Islet precursor cell (in vitro differentiated cells): ENCODE measurements around the gene NRTN.
A peak's percentile ranks its signal among the peaks of the same experiment; 100 is the strongest.
"Not testable (repeated sequence)": the region's sequence is repeated elsewhere in the genome, so short reads cannot be mapped to it uniquely, and the experiment has no call there.

Experiments used
- DNase-seq: peaks from one replicate; pipeline ENCODE4 v3.0.0-alpha.2; 2018

Gene NRTN

GRCh38 chr19:5804516-5805461, at the start of gene NRTN:
TSS of gene NRTN (plus strand) at chr19:5805067. CDS start at chr19:5824166, 19,099 bp downstream.
- peak; percentile 68 for DNase-seq

- DNase-seq, result no peak
Measured at GRCh38 chr19:5762608-5763217, 42.2 kb upstream of the NRTN start.

GRCh38 chr19:5765220-5765619, 39.6 kb upstream of the NRTN start:
- no peak for DNase-seq

- no peak for DNase-seq
Measured at GRCh38 chr19:5767949-5768348, 36.9 kb upstream of the NRTN start.

- DNase-seq, result no peak
Measured at GRCh38 chr19:5772416-5772815, 32.5 kb upstream of the NRTN start.

GRCh38 chr19:5773276-5773675, 31.6 kb upstream of the NRTN start:
- no peak for DNase-seq

- no peak for DNase-seq
Measured at GRCh38 chr19:5774921-5775320, 29.9 kb upstream of the NRTN start.

- DNase-seq, result no peak
Measured at GRCh38 chr19:5775668-5776309, 29.1 kb upstream of the NRTN start.

- DNase-seq, result no peak
Measured at GRCh38 chr19:5778402-5778801, 26.5 kb upstream of the NRTN start.

- not testable (repeated sequence) for DNase-seq
Measured at GRCh38 chr19:5780916-5781315, 24.0 kb upstream of the NRTN start.

- DNase-seq, result no peak
Measured at GRCh38 chr19:5782322-5782721, 22.5 kb upstream of the NRTN start.

GRCh38 chr19:5782945-5783919, 21.6 kb upstream of the NRTN start:
- DNase-seq, result no peak

- no peak for DNase-seq
Measured at GRCh38 chr19:5784581-5785147, 20.2 kb upstream of the NRTN start, which contains the start of gene PRR22. TSS of gene PRR22 (minus strand) at chr19:5784746. CDS start at chr19:5784660, 86 bp downstream.

- DNase-seq, result no peak
Measured at GRCh38 chr19:5785423-5785822, 19.4 kb upstream of the NRTN start.

GRCh38 chr19:5786593-5787408, 18.1 kb upstream of the NRTN start:
- no peak for DNase-seq

GRCh38 chr19:5787409-5788182, 17.3 kb upstream of the NRTN start:
- DNase-seq, result no peak

- DNase-seq, result no peak
Measured at GRCh38 chr19:5788422-5788821, 16.4 kb upstream of the NRTN start.

- DNase-seq, result no peak
Measured at GRCh38 chr19:5789351-5789761, 15.5 kb upstream of the NRTN start.

GRCh38 chr19:5789886-5790558, 14.8 kb upstream of the NRTN start:
- DNase-seq, result no peak
